GM12864 (cell line): ENCODE results near the gene FUBP3.

Source experiments
- DNase-seq: peaks from one replicate; pipeline ENCODE4 v3.0.0-alpha.2; 2011; ENCODE audit warnings: low read depth
- H3K4me3 ChIP-seq: 2 replicates; pipeline ENCODE4 v1.5.1; 2011; ENCODE audit warnings: mild to moderate bottlenecking, low read depth, low read length, control low read depth
- CTCF ChIP-seq: IDR thresholded peaks from 2 replicates; pipeline ENCODE4 v1.5.1; 2011; ENCODE audit warnings: low read depth, mild to moderate bottlenecking, moderate library complexity, low read length, control low read depth, inconsistent platforms; ENCODE audit errors: missing control alignments

FUBP3 gene

GRCh38 chr9:130578865-130579737, at the start of gene FUBP3:
Gene FUBP3 (plus strand): TSS chr9:130579577. CDS start chr9:130579681, 104 bp downstream.
- H3K4me3 ChIP-seq = peak within 1 kb of the TSS; percentile 90
- DNase-seq = peak; percentile 70
- TF ChIP-seq CTCF = no peak

DNA sequence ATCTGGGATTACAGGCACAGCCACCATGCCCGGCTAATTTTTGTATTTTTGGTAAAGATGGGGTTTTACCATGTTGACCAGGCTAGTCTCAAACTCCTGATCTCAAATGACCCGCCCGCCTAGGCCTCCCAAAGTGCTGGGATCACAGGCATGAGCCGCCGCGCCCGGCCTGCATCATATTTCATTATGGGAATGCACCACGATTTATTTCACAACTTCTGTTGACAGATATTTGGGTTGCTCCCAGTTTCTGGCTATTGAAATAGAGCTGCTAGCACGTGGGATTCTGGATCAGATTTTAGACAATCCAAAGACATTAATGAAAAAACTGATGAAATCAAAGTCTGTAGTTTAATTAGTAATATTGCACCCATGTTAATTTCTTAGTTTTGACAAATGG, 48.4 kb upstream of the FUBP3 start:
- no peak overlapping the region for H3K4me3 ChIP-seq
- no peak for DNase-seq
- TF ChIP-seq CTCF = no peak

DNA sequence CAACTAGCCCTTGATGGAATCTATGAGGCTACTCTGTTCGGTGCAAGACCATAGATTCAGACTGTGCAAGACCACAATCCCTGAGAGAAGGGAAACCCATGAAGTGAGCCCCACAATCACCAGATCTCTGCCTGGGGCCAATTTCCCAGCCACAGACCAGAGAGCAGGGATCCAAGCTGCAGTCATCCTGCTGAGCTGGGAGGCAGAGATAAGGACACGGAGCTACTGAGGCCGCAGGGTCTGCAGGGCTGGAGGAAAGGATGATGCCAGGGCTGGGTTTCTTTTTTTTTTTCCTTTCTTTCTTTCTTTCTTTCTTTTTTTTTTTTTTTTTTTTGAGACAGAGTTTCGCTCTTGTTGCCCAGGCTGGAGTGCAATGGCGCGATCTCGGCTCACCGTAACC, 47.7 kb upstream of the FUBP3 start:
- no peak for DNase-seq
- TF ChIP-seq CTCF = no peak
- H3K4me3 ChIP-seq = no peak overlapping the region

DNA sequence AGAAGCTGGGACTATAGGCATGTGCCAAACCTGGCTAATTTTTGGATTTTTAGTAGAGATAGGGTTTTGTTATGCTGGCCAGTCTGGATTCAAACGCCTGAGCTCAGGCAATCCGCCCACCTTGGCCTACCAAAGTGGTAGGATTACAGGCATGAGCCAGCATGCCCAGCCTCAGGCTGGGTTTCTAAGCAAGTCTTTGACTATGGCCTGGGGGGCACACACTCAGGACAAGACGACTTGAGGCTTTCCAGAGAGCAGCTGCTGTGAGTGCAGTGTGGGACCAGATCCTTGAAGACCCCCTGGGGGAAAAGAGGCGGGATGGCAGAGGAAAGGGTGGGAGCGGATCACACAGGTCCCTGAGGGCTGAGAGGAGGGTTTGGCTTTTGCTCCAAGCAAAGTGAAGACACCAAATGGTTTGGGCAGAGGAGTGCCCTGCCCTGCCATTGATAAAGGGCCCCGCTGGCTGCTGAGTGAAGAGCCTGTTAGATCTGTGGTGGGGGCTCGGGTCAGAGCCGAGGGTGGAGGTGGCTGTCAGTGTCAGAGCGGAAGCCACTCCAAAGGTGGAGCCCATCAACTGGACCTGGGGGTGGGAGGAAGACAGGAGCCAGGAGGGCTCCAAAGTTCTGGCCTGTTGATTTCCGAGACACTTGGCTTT, 46.8 kb upstream of the FUBP3 start:
- DNase-seq = no peak
- H3K4me3 ChIP-seq = no peak overlapping the region
- TF ChIP-seq CTCF = no peak

DNA sequence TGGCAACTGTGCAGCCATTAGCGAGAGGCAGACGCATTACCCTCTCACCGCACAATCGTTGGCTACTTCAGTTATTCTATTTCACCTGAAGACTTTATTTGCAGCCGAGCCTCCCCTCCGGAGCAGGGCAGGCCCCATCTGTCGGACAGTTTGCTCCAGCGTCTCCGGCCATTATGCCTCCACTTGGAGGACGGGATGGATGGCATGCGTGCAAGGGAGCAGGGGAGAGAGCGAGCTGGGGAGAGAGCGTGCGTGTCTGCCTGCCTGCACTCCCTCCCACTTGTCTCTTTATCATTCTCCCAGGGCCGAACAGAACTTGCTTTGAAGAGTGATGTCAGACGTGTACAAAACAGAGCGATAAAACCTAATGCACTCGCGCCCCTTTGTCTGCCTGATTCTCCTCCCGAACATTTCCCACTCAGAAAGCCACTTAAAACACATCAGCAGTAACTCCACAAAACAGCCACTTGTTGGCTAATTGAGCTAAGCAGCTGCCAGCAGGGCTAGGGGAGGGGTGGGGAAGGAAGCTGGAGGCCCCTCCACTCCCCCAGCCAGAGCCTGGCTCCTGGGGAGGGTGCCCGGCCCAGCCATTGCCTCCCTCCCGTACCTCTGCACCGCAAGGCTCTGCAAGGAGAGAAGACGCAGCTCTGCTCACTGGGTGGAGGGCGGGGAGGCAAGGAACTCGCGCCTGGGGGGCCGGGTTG, 43.4 kb upstream of the FUBP3 start:
- no peak for DNase-seq
- TF ChIP-seq CTCF = no peak
- no peak overlapping the region for H3K4me3 ChIP-seq

DNA sequence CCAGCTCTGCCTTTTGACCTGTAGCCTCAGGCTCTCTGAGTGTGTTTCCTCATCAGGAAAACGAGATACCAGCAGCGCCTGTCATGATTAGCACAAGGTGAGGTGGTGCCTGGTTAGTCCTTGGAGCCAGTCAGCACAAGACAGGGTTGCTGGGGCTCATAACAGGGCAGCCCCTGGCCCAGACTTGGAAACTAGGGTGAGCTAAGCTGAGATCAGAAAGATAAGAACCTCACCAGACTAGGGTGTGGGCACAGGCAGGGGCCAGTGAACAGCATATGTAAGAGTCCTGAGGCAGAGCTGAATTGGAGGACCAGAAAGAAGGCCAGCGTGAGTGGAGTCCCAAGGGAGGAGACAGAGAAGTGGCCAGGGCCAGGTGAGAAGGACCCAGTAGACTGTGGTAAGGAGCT, 42.7 kb upstream of the FUBP3 start:
- no peak for DNase-seq
- TF ChIP-seq CTCF = no peak
- H3K4me3 ChIP-seq = no peak overlapping the region
